Activated CD4-positive, CD25-positive, alpha-beta regulatory T cell treated with anti-CD3 and anti-CD28 coated beads, Interleukin-2, amount 50 U/mL, for 16 hours (primary cell): ENCODE data around the gene KCNMA1.

Experiments used
- DNase-seq: peaks from one replicate; pipeline ENCODE4 v3.0.0-alpha.2; 2020; ENCODE audit warnings: low read depth, low spot score

KCNMA1 gene

GRCh38 chr10:77214799-77215198 is 422.8 kb downstream of the KCNMA1 start:
- DNase-seq: no peak

- no peak for DNase-seq
These were observed 425.0 kb downstream of the KCNMA1 start for GRCh38 chr10:77212632-77213031.

- DNase-seq: no peak
These were observed 427.0 kb downstream of the KCNMA1 start for GRCh38 chr10:77210645-77211044.

DNA sequence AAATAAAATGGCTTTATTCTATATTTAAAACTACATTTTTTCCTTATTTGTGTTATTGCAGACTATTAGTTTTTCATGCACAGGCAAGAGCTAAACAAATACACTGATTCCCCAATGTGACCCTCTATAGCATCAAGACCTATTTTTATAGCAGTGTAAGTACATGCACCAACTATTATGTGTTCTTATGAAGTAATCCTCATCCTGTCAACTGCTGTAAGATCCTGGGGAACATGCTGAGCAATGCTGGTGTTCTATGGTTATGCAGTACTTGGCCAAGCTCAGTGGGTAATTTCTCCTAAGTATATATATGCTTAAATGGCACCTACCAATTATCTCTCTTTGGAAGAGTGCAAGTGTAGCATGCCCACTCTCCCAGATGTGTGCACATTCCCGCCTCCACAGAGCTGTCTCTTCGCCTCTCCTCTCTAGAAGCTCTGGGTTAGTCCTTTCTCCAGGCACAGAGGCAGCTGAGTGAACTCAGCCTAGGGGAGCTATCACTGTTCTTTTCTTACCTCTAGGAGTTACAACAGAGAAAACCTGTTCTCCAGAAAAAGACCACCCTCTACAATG is 428.8 kb downstream of the KCNMA1 start:
- DNase-seq: no peak

GRCh38 chr10:77207828-77208185 is 429.8 kb downstream of the KCNMA1 start:
- no peak for DNase-seq

DNA sequence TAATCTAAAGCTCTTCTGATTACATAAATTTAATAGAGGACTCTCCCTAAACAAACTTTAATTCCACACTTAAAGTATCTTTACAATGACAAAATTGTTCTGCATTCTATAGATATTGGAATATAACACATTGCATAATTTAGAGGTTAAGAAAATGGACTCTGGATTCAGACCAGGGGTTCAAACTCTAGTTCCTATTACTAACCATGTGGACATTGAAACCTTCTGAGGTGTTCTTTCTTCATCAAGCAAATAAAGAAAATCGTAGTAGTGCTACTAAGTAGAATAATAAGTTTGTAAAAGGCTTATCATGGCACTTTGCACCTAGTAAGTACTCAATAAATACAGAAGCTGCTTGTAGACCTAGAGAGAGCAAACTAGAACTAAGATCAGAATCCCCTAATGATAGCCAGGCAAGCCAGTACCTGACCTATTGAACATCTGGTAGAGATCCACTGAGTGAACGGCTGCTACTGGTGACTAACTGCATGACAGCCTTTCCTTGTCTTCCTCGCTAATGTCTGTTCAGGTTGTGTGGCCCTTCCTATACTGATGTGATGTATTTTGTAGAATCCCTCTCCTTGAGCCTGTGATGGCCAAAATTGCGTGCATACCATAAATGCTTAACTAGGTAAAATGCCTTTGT is 430.3 kb downstream of the KCNMA1 start:
- DNase-seq: no peak

- DNase-seq: no peak
These were observed 432.5 kb downstream of the KCNMA1 start for GRCh38 chr10:77205135-77205534.

GRCh38 chr10:77204171-77204570 is 433.4 kb downstream of the KCNMA1 start:
- DNase-seq: no peak

DNA sequence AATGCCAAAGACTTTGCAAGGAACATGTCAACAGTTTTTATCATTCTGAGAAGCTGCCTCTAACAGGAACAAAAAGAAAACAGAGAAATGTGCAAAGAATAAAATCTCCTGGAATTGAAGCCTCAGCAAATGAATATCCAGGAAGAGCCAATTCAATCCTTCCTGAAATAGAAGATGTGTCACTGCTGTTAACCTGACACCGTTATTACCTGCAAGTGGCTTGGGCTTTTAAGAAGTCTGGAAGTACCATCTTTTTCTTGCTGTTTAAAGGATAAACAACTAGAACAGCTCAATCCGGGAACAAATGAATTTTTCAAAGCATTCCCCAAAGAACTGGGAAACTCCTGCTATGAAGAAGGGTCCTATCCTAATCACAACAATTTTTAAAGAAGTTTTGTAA is 434.8 kb downstream of the KCNMA1 start:
- no peak for DNase-seq

- no peak for DNase-seq
These were observed 436.2 kb downstream of the KCNMA1 start for GRCh38 chr10:77201135-77202106.

DNA sequence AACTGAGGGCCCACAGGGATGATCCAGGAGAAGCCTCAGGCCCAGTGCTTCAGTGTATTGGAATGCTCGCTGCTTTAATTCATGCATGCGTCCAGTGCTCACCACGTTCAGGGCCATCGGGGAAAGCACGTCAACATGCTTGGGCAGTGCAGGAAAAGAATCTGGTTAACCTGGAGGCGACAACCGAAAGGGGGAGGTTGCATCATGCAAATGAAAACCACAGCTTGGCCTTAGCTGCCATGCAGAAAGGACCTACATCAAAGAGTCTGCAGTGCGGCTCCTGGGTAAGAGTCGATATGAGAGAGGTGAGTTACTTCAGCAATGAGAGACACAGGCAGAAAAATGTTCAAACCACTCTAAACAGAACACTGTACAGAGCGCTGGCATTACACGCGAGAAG is 440.1 kb downstream of the KCNMA1 start:
- DNase-seq: no peak

DNA sequence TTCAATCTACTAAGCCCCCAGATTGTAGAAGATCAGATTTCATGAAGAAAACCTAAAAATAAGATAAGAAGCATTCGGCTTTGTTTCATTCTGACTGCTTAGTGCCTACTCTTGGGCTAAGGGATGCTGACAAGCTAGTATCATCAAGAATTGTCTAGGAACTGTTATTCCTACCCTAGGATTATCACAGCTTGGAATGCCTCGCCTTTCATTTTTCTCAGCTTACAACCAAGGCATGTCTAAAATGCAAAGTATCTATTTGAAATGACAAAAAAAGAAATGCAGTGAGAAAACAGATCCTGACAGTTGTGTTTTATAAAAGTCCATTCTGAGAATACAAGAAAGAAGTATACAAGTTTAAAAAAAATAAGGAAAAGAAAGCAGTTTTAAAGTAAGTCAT is 441.0 kb downstream of the KCNMA1 start:
- no peak for DNase-seq

- no peak for DNase-seq
These were observed 442.5 kb downstream of the KCNMA1 start for GRCh38 chr10:77195101-77195500.

- no peak for DNase-seq
These were observed 444.6 kb downstream of the KCNMA1 start for GRCh38 chr10:77193001-77193400.

DNA sequence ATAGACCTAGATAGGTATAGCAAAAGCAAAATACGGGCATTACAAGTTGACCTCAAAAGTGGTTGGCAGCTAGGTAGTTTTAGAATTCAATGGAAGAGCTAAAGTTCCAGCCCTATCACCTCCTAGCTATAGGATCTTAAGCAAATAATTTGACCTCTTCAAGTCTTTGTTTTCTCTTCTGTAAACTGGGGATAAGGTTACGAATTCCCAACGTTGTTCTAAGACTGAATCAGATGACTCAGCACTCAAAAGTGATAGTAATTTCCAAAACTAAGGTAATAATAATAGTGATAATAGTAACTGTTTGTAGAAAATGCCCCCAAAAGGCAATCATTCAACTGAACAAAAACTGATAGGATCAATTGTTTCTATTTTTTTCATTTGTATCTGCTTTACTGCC is 445.2 kb downstream of the KCNMA1 start:
- DNase-seq: no peak

- no peak for DNase-seq
These were observed 446.1 kb downstream of the KCNMA1 start for GRCh38 chr10:77191324-77192049.

- DNase-seq: no peak
These were observed 447.3 kb downstream of the KCNMA1 start for GRCh38 chr10:77190291-77190690.

- no peak for DNase-seq
These were observed 448.1 kb downstream of the KCNMA1 start for GRCh38 chr10:77189520-77189919.

DNA sequence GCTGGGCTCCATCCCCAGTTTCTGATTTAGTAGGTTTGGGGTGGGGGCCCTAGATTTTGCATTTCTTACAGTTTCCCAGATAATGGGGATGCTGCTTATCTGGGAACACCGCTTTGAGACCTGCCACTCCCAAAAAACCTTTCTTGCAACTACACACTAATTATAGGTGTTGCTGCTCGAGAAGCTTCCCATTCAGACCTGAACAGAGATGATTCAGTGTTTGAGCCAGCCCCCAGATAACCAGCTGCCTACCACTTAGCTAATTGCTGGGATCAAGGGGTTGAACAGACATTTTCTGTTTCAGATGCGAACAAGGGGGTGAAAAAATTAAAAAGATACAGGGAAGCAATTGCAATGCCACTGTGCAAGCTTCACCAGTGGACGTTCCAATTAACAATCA is 448.5 kb downstream of the KCNMA1 start:
- DNase-seq: no peak

- DNase-seq: no peak
These were observed 449.1 kb downstream of the KCNMA1 start for GRCh38 chr10:77188521-77188920.

DNA sequence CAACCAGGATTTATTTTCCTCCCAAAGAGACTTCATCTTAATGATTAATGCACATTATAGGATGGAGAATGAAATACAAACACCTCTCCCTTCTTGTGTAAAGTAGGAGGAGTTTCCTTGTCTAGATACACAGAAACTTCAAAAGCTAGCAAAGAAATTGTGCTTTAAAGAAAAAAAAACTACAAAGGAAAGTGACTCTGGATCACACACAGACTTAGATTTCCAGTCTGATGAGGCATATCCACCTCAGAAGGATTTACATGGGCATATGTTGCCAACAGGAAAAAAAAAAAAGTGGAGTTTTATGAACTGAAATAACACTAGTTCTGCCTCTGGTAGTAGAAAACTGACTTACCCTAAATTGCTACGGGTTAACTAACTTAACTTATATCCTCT is 449.6 kb downstream of the KCNMA1 start:
- no peak for DNase-seq

DNA sequence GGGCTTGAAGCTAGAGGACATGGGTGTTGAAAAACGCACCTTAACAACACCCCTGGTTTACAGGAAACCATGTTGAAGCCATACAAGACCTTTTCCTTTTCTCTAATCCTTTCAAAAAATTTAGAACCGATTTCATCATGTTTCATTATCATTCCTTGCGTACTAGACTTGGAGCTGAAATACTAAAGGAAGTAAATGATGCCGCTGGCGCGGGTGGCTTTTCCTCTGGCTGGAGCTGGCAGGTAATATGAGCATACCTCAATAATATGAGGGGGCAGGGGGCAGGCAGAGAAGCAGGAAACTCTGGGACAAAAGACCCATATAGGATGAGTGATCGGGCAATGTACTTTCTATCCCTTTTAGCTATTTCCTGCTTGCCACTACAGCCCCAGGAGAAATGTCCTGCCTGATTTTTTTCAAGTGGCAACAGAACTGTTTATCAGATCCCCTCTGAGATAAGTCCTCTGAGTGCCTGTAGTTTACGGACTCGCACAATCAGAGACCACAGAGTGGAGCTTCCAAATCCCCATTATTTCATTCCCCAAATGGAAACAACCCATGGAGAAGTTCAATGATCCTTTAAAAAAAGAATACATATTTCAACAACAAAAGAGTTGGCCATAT is 450.1 kb downstream of the KCNMA1 start:
- no peak for DNase-seq
